ENCODE measurements around the gene RBMS1.
"Not testable (repeated sequence)": the region's sequence is repeated elsewhere in the genome, so short reads cannot be mapped to it uniquely, and the experiment has no call there.

RBMS1 gene

GRCh38 chr2:160501370-160501769 lies 7.8 kb upstream of the RBMS1 start:
- DNase-seq = no peak

- no peak for DNase-seq
These were observed 6.3 kb upstream of the RBMS1 start for GRCh38 chr2:160499865-160500264.

- no peak for DNase-seq
These were observed 4.5 kb upstream of the RBMS1 start for GRCh38 chr2:160498137-160498536.

- no peak for DNase-seq
These were observed 616 bp upstream of the RBMS1 start for GRCh38 chr2:160494201-160494644.

GRCh38 chr2:160492401-160493226 lies 993 bp downstream of the RBMS1 start:
- peak in 5 of 14 donors; percentile 9 to 50 (median 33) for DNase-seq

GRCh38 chr2:160491911-160492371 lies 1.7 kb downstream of the RBMS1 start:
- DNase-seq = peak in 1 of 14 donors; percentile 6

- DNase-seq = no peak
These were observed 2.6 kb downstream of the RBMS1 start for GRCh38 chr2:160490733-160491685.

- DNase-seq = no peak
These were observed 4.5 kb downstream of the RBMS1 start for GRCh38 chr2:160489111-160489510.

GRCh38 chr2:160488289-160488688 lies 5.3 kb downstream of the RBMS1 start:
- DNase-seq = not testable (repeated sequence)

- no peak for DNase-seq
These were observed 7.3 kb downstream of the RBMS1 start for GRCh38 chr2:160486341-160486740.

- DNase-seq = no peak
These were observed 8.6 kb downstream of the RBMS1 start for GRCh38 chr2:160484859-160485520.

GRCh38 chr2:160482673-160483072 lies 10.9 kb downstream of the RBMS1 start:
- DNase-seq = no peak

GRCh38 chr2:160479269-160479668 lies 14.3 kb downstream of the RBMS1 start:
- DNase-seq = no peak

GRCh38 chr2:160478660-160479059 lies 14.9 kb downstream of the RBMS1 start:
- DNase-seq = no peak

- no peak for DNase-seq
These were observed 16.6 kb downstream of the RBMS1 start for GRCh38 chr2:160477032-160477431.

- DNase-seq = no peak
These were observed 18.5 kb downstream of the RBMS1 start for GRCh38 chr2:160474891-160475787.

GRCh38 chr2:160474319-160474645 lies 19.3 kb downstream of the RBMS1 start:
- DNase-seq = no peak

GRCh38 chr2:160473468-160474318 lies 19.9 kb downstream of the RBMS1 start:
- DNase-seq = no peak

- DNase-seq = no peak
These were observed 20.8 kb downstream of the RBMS1 start for GRCh38 chr2:160472839-160473251.

- no peak for DNase-seq
These were observed 21.7 kb downstream of the RBMS1 start for GRCh38 chr2:160471950-160472349.

All from C1 segment of cervical spinal cord (tissue), 14 donors.